ENCODE measurements around the gene GLIPR1.
"Not testable (repeated sequence)": the region's sequence is repeated elsewhere in the genome, so short reads cannot be mapped to it uniquely, and the experiment has no call there.

- TF ChIP-seq CTCF, POLR2A, EP300, POLR2AphosphoS5 (IDR thresholded peaks at IDR 0.05): not testable (repeated sequence)
These were observed 38.7 kb upstream of the GLIPR1 start for GRCh38 chr12:75441687-75442449.
